Stimulated activated memory B cell treated with anti-CD40 and anti-IgM and Interleukin-4, amounts not matched to agents 10 μg/mL and 1 μg/mL and 100 μg/mL, for 72 hours (primary cell): ENCODE measurements around the gene RBM24.

Experiments used
- ATAC-seq: fragments of 150-1000 bp; cut with Tn5 transposase; 2 replicates; pipeline ENCODE4 v1.10.0; 2021
- H3K27ac Mint-ChIP-seq: one replicate; pipeline ENCODE4 v1.8.0; 2022; ENCODE audit warnings: mild to moderate bottlenecking, mixed read lengths
- H3K27me3 Mint-ChIP-seq: one replicate; pipeline ENCODE4 v1.8.0; 2022; ENCODE audit warnings: mixed read lengths
- H3K36me3 Mint-ChIP-seq: one replicate; pipeline ENCODE4 v1.8.0; 2022; ENCODE audit warnings: mixed read lengths
- H3K4me1 Mint-ChIP-seq: one replicate; pipeline ENCODE4 v1.8.0; 2022; ENCODE audit warnings: mixed read lengths
- H3K4me3 Mint-ChIP-seq: one replicate; pipeline ENCODE4 v1.8.0; 2022; ENCODE audit warnings: mild to moderate bottlenecking, moderate library complexity, mixed read lengths
- H3K9me3 Mint-ChIP-seq: one replicate; pipeline ENCODE4 v1.8.0; 2022; ENCODE audit warnings: mixed read lengths

The RBM24 gene

DNA sequence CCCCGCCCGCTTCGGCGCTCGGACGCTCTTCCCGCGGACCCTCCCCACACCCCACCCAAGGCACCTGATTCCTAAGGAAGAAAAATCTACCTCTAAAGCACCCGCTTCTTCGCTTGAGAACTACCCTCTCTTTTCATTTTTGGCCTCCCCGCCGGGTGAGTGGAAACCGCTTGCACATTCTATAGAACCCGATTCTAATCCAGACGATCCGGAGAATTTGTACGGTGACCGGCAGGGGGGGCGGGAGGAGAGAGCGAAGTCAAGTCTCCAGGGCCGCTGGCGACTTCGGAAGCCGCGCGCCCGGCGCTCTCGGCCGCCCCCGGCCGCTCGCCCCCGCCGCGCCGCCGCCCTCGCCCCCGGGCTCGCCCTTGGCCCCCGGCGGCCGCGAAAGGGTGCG is at the start of gene RBM24:
Gene RBM24, plus strand, starts transcription at position 262 of the 397 bp plus-strand sequence. CDS start 221 bp downstream, outside the sequence.
- H3K27me3 Mint-ChIP-seq = peaks cover 58% of the 10 kb centered on the region
- ATAC-seq = peak; percentile 35

GRCh38 chr6:17233531-17233930 is 47.6 kb upstream of the RBM24 start:
- Mint-ChIP-seq H3K4me3 (no peak overlapping the region), H3K36me3 (no peaks in the 10 kb centered on the region), H3K27ac (no peak overlapping the region), H3K9me3 (peaks cover 2% of the 10 kb centered on the region), H3K4me1 (no peaks in the 10 kb centered on the region), H3K27me3 (peaks cover 18% of the 10 kb centered on the region)
- ATAC-seq = no peak

More for the DNA sequence above, at the start of gene RBM24:
- Mint-ChIP-seq H3K36me3 (no peaks in the 10 kb centered on the region), H3K9me3 (no peaks in the 10 kb centered on the region), H3K27ac (no peak within 1 kb of the TSS), H3K4me3 (peak within 1 kb of the TSS; percentile 70), H3K4me1 (peaks cover 9% of the 10 kb centered on the region)

DNA sequence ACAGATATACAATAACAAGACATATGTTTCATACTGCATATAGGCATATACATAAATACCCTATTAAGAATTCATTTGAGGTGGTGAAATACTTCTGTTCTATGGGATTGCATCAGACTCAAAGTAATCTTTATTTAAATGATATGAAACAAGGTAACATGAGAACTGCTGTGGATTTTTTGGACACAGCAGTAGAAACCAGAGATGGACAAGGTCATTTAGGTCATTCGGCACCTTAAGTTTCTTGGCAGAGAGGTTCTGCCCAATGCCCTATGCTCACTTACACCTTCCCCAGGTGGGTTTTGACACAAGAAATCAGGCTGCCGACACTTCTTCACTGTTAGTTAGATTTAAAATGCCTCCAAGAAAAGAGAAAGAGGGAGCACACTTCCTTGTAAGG is 43.9 kb upstream of the RBM24 start:
- peaks cover 13% of the 10 kb centered on the region for H3K9me3 Mint-ChIP-seq
- no peak for ATAC-seq
- H3K27ac Mint-ChIP-seq = no peak overlapping the region
- H3K36me3 Mint-ChIP-seq = no peaks in the 10 kb centered on the region
- H3K27me3 Mint-ChIP-seq = peaks cover 13% of the 10 kb centered on the region
- no peaks in the 10 kb centered on the region for H3K4me1 Mint-ChIP-seq
- H3K4me3 Mint-ChIP-seq = no peak overlapping the region

- Mint-ChIP-seq H3K9me3 (peaks cover 10% of the 10 kb centered on the region), H3K36me3 (no peaks in the 10 kb centered on the region), H3K27ac (no peak overlapping the region), H3K4me1 (no peaks in the 10 kb centered on the region), H3K4me3 (no peak overlapping the region), H3K27me3 (peaks cover 20% of the 10 kb centered on the region)
- ATAC-seq = no peak
These were observed 41.9 kb upstream of the RBM24 start for GRCh38 chr6:17239260-17239659.

GRCh38 chr6:17240803-17241500 is 40.2 kb upstream of the RBM24 start:
- Mint-ChIP-seq H3K27me3 (peaks cover 11% of the 10 kb centered on the region), H3K36me3 (no peaks in the 10 kb centered on the region), H3K27ac (no peak overlapping the region), H3K4me1 (no peaks in the 10 kb centered on the region), H3K4me3 (no peak overlapping the region), H3K9me3 (peaks cover 18% of the 10 kb centered on the region)
- ATAC-seq = no peak

DNA sequence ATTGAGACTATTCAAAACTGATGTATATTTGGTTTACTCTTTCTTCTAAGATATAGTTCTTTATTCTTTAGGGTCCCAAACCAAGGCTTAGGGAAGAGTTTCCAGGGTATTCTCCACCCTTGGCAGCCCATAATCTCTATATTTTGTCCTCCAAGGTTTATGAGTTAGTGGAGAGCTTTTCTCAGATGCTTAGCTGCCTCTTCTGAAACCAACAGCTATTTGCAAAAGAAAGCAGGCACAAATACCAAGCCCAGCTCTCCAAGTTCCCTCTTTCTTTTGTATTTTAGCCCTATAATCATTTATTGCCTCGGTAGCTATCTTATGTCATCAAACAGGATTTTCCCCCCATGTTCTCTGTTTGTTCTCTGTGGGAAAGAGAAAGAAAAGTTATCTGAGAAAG is 39.1 kb upstream of the RBM24 start:
- no peaks in the 10 kb centered on the region for H3K4me1 Mint-ChIP-seq
- no peaks in the 10 kb centered on the region for H3K36me3 Mint-ChIP-seq
- H3K27ac Mint-ChIP-seq = no peak overlapping the region
- H3K27me3 Mint-ChIP-seq = peaks cover 10% of the 10 kb centered on the region
- no peak overlapping the region for H3K4me3 Mint-ChIP-seq
- ATAC-seq = no peak
- H3K9me3 Mint-ChIP-seq = peaks cover 22% of the 10 kb centered on the region

- ATAC-seq = no peak
- Mint-ChIP-seq H3K4me1 (no peaks in the 10 kb centered on the region), H3K27ac (no peak overlapping the region), H3K4me3 (no peak overlapping the region), H3K36me3 (no peaks in the 10 kb centered on the region), H3K27me3 (peaks cover 9% of the 10 kb centered on the region), H3K9me3 (peaks cover 12% of the 10 kb centered on the region)
These were observed 30.9 kb upstream of the RBM24 start for GRCh38 chr6:17250237-17250636.

DNA sequence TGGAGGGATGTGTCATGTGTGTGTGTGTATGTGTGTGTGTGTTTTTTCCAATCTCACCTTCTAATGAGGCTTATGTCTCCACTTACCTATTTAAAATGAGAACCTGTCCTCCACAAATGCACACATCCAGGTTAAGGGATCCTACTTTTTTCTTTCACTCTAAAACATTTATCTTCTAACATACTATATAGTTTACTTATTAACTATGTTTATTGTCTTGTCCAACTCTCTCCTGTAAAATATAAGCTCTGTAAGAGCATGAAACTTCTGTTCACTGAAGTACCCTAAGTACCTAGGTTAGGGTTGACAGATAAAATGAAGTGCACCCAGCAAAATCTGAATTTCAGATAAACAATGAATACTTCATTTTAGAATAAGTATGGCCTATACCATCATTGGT is 29.2 kb upstream of the RBM24 start:
- Mint-ChIP-seq H3K27me3 (peaks cover 9% of the 10 kb centered on the region), H3K4me3 (no peak overlapping the region), H3K9me3 (peaks cover 6% of the 10 kb centered on the region), H3K4me1 (no peaks in the 10 kb centered on the region), H3K36me3 (no peaks in the 10 kb centered on the region), H3K27ac (no peak overlapping the region)
- ATAC-seq = no peak

DNA sequence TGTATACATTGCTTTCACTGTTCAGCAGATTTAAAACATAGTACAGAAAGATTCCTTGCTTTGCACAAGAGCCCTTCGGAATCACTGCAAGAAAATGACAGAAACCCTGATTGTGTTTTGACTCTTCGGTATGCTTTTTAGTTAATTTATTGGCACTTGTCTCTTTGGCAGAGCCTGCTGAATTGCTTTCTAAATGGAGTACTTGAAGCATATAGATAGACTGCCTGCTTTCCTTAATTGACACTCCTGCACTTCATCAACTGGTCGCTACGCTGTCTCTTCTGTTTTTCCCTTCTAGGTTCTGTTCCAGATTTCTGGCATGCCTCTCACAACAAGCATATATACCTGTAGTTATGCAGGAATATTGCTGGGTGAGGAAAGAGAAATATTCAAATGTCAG is 22.4 kb upstream of the RBM24 start:
- Mint-ChIP-seq H3K27ac (no peak overlapping the region), H3K36me3 (no peaks in the 10 kb centered on the region), H3K27me3 (peaks cover 19% of the 10 kb centered on the region), H3K9me3 (no peaks in the 10 kb centered on the region), H3K4me3 (no peak overlapping the region), H3K4me1 (no peaks in the 10 kb centered on the region)
- no peak for ATAC-seq

GRCh38 chr6:17265570-17265969 is 15.6 kb upstream of the RBM24 start:
- Mint-ChIP-seq H3K4me1 (no peaks in the 10 kb centered on the region), H3K9me3 (no peaks in the 10 kb centered on the region), H3K4me3 (no peak overlapping the region), H3K36me3 (no peaks in the 10 kb centered on the region), H3K27me3 (peaks cover 6% of the 10 kb centered on the region), H3K27ac (no peak overlapping the region)
- no peak for ATAC-seq

DNA sequence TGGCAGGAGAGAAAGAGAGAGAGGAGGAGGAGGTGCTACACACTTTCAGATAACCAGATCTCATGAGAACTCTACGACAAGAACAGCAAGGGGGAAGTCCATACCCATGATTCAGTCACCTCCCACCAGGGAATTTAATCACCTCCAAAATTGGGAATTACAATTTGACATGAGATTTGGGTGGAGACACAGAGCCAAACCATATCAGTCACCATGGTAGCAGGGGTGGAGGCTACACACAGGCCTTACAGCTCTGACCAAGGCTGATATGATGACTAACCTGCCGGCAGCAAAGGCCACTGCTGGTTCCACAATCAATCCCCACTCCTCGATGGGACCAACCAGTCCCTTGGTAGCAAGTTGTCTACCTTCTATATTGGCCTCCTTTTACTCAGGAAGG is 13.6 kb upstream of the RBM24 start:
- Mint-ChIP-seq H3K36me3 (no peaks in the 10 kb centered on the region), H3K4me3 (no peak overlapping the region), H3K9me3 (no peaks in the 10 kb centered on the region), H3K27ac (no peak overlapping the region), H3K27me3 (no peaks in the 10 kb centered on the region), H3K4me1 (no peaks in the 10 kb centered on the region)
- no peak for ATAC-seq

GRCh38 chr6:17268114-17268513 is 13.0 kb upstream of the RBM24 start:
- H3K4me3 Mint-ChIP-seq = no peak overlapping the region
- ATAC-seq = no peak
- no peak overlapping the region for H3K27ac Mint-ChIP-seq
- no peaks in the 10 kb centered on the region for H3K9me3 Mint-ChIP-seq
- H3K36me3 Mint-ChIP-seq = no peaks in the 10 kb centered on the region
- H3K27me3 Mint-ChIP-seq = peaks cover 2% of the 10 kb centered on the region
- no peaks in the 10 kb centered on the region for H3K4me1 Mint-ChIP-seq

DNA sequence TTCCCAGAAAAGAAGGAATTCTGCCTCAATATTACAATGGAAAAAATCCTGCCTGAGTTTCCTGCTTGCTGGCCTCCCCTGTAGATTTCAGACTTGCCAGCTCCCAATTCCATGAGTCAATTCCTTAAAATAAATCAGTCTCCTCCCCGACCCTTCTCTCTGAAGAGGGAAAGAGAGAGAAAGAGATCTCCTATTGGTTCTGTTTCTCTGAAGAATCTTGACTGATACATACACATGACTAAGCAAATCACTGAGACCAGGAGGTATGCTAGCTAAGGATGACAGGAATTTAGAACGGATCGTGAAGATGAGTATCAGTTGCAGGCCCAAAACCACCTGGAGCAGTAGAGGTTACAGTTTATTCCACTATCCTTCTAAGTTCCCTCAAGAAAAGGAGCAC is 11.3 kb upstream of the RBM24 start:
- H3K4me1 Mint-ChIP-seq = no peaks in the 10 kb centered on the region
- H3K9me3 Mint-ChIP-seq = no peaks in the 10 kb centered on the region
- H3K27ac Mint-ChIP-seq = no peak overlapping the region
- no peak overlapping the region for H3K4me3 Mint-ChIP-seq
- no peaks in the 10 kb centered on the region for H3K36me3 Mint-ChIP-seq
- H3K27me3 Mint-ChIP-seq = peaks cover 15% of the 10 kb centered on the region
- ATAC-seq = no peak

GRCh38 chr6:17271628-17272027 is 9.5 kb upstream of the RBM24 start:
- H3K27ac Mint-ChIP-seq = no peak overlapping the region
- peaks cover 15% of the 10 kb centered on the region for H3K27me3 Mint-ChIP-seq
- H3K4me1 Mint-ChIP-seq = no peaks in the 10 kb centered on the region
- no peaks in the 10 kb centered on the region for H3K36me3 Mint-ChIP-seq
- no peaks in the 10 kb centered on the region for H3K9me3 Mint-ChIP-seq
- no peak for ATAC-seq
- no peak overlapping the region for H3K4me3 Mint-ChIP-seq

DNA sequence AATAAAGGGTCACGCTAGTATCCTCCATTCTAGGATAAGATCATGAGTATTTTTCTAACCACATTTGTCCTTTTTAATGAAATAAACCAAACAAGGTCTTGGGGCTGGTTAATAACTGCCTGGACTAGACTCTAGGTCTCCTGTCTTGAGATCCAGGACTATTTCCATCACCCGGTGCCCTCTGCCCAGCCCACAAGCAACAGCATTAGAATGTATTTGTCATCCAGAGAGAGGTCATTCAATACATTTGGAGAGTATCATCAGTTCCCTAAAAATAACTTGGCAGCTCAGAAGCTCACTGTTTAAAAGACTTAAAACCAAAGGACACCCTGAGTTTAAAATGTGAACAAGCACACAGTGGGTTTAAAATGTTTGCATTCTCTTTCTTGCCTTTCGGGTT is 4.4 kb upstream of the RBM24 start:
- no peaks in the 10 kb centered on the region for H3K9me3 Mint-ChIP-seq
- ATAC-seq = no peak
- no peak overlapping the region for H3K4me3 Mint-ChIP-seq
- H3K27me3 Mint-ChIP-seq = peaks cover 44% of the 10 kb centered on the region
- H3K4me1 Mint-ChIP-seq = peaks cover 4% of the 10 kb centered on the region
- H3K27ac Mint-ChIP-seq = no peak overlapping the region
- no peaks in the 10 kb centered on the region for H3K36me3 Mint-ChIP-seq

- H3K27ac Mint-ChIP-seq = no peak overlapping the region
- H3K27me3 Mint-ChIP-seq = peaks cover 49% of the 10 kb centered on the region
- ATAC-seq = no peak
- no peaks in the 10 kb centered on the region for H3K9me3 Mint-ChIP-seq
- no peak overlapping the region for H3K4me3 Mint-ChIP-seq
- no peaks in the 10 kb centered on the region for H3K36me3 Mint-ChIP-seq
- peaks cover 9% of the 10 kb centered on the region for H3K4me1 Mint-ChIP-seq
These were observed 3.9 kb upstream of the RBM24 start for GRCh38 chr6:17277256-17277655.
